NCI-H2171 (cell line): Measurements from ENCODE around the gene SPEM2.

Experiments
- DNase-seq: peaks from one replicate; lab custom pipeline; 2025; lab: John Stamatoyannopoulos, UW

SPEM2 gene

GRCh38 chr17:7421186-7421585, 4.2 kb upstream of the SPEM2 start:
- no peak for DNase-seq

- no peak for DNase-seq
Observed at GRCh38 chr17:7423679-7424078, 1.7 kb upstream of the SPEM2 start.

- DNase-seq, result no peak
Observed at GRCh38 chr17:7425756-7426155, 340 bp downstream of the SPEM2 start.

GRCh38 chr17:7426203-7426863, 917 bp downstream of the SPEM2 start:
- no peak for DNase-seq

- DNase-seq, result no peak
Observed at GRCh38 chr17:7426896-7427489, 1.6 kb downstream of the SPEM2 start.

GRCh38 chr17:7427549-7427948, 2.1 kb downstream of the SPEM2 start:
- no peak for DNase-seq

- no peak for DNase-seq
Observed at GRCh38 chr17:7428557-7428956, 3.1 kb downstream of the SPEM2 start, which contains the start of gene SPEM3. Gene SPEM3, plus strand, starts transcription at chr17:7428857. Its CDS starts 46 bp downstream, at chr17:7428903.

GRCh38 chr17:7429722-7430121, 4.3 kb downstream of the SPEM2 start:
- DNase-seq, result no peak

- DNase-seq, result no peak
Observed at GRCh38 chr17:7431231-7431630, 5.8 kb downstream of the SPEM2 start.

GRCh38 chr17:7432296-7432695, 6.9 kb downstream of the SPEM2 start:
- DNase-seq, result no peak

GRCh38 chr17:7435676-7436555, 10.5 kb downstream of the SPEM2 start:
- no peak for DNase-seq

GRCh38 chr17:7436556-7437368, 11.3 kb downstream of the SPEM2 start:
- peak; percentile 78 for DNase-seq

GRCh38 chr17:7437369-7437863, 12.0 kb downstream of the SPEM2 start:
- DNase-seq, result no peak

GRCh38 chr17:7437950-7438614, 12.7 kb downstream of the SPEM2 start:
- no peak for DNase-seq

- DNase-seq, result no peak
Observed at GRCh38 chr17:7438656-7439460, 13.4 kb downstream of the SPEM2 start.

- no peak for DNase-seq
Observed at GRCh38 chr17:7439462-7440112, 14.2 kb downstream of the SPEM2 start, which contains the start of gene FGF11. Gene FGF11, plus strand, starts transcription at chr17:7439512. Its CDS starts 109 bp downstream, at chr17:7439621.

GRCh38 chr17:7440113-7440833, 14.9 kb downstream of the SPEM2 start:
- DNase-seq, result peak; percentile 42

- DNase-seq, result no peak
Observed at GRCh38 chr17:7440834-7441195, 15.4 kb downstream of the SPEM2 start.

GRCh38 chr17:7441266-7441665, 15.8 kb downstream of the SPEM2 start:
- DNase-seq, result no peak
